ENCODE results near the gene MAD1L1.
"Not testable (repeated sequence)": the region's sequence is repeated elsewhere in the genome, so short reads cannot be mapped to it uniquely, and the experiment has no call there.

- TF ChIP-seq, protein P1, sequence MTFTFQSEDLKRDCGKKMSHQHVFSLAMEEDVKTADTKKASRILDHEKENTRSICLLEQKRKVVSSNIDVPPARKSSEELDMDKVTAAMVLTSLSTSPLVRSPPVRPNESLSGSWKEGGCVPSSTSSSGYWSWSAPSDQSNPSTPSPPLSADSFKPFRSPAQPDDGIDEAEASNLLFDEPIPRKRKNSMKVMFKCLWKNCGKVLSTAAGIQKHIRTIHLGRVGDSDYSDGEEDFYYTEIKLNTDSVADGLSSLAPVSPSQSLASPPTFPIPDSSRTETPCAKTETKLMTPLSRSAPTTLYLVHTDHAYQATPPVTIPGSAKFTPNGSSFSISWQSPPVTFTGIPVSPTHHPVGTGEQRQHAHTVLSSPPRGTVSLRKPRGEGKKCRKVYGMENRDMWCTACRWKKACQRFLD (tag by site-specific recombination; IDR thresholded peaks at IDR 0.05) = not testable (repeated sequence)
- TF ChIP-seq CTCF (tag by site-specific recombination; IDR thresholded peaks at IDR 0.05) = not testable (repeated sequence)
These were observed 262.5 kb downstream of the MAD1L1 start for GRCh38 chr7:1970285-1970660.

All from HEK293 (cell line).